ENCODE data around the gene PHF20.

PHF20 gene

DNA sequence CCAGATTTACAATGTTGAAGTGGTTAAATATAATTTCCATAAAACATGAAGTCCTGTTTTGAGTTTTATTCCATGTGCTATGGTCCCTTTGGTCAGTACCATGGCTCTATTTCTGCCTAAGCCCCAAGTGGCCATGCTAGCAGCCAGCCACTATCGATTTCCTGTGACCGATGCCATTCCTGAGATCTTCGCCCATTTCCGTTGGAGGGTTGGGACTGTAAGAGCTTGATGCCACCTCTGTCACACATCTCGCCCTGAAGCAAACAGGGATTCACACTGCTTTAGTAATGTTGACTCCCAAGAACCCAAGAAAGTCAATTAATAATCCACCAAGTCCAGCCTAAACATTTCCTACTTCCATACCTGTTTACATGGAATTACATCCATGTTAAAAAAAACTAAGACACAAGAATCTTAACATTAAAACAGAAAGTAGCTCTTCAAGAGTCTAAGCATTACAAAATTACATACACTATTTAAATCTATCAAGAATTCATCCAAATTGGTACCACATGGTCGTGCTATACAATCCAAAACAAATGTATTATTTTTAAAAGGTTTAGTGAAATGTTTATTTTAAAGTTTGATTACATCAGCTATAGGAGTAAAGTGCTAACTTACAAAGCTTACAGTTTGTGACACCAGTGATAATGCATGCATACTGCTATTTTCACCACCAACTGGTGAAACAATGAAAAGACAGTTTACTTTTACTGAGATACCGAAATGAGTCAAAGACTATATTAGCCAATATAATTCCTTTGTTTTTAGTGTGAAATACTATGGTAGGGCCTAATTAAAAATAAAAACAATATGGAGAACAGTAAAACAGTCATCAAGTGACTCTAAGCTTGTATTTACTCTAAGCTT, 32.3 kb upstream of the PHF20 start:
- no peaks in the 10 kb centered on the region for H3K4me1 ChIP-seq (ENCODE audit: control insufficient read depth in 1 of 2, insufficient read depth in 2 of 2, low read length in 2 of 2)
- H2AFZ ChIP-seq (ENCODE audit: insufficient read depth, low read length, poor library complexity): no peak overlapping the region
- H3K36me3 ChIP-seq (ENCODE audit: control insufficient read depth in 1 of 2, insufficient read depth in 2 of 2, low read length in 2 of 2): peaks cover 19 to 34% of the 10 kb centered on the region in 2 experiments
- no peak overlapping the region for H4K8ac ChIP-seq (ENCODE audit: low read depth, low read length)
- no peak overlapping the region for H3K27ac ChIP-seq (ENCODE audit: low read depth, low read length)
- WGBS (ENCODE audit: extremely low coverage, insufficient coverage, insufficient read length): no CpG with 5 or more reads among the region's 7 CpGs
- no peak overlapping the region for H3K14ac ChIP-seq (ENCODE audit: low read length)
- peaks cover 26% of the 10 kb centered on the region for H3K79me2 ChIP-seq (ENCODE audit: control insufficient read depth, insufficient read depth, low read length, poor library complexity)
- no peaks in the 10 kb centered on the region for H3K9me3 ChIP-seq (ENCODE audit: insufficient read depth, low read depth, low read length)
- no peak overlapping the region for H3K4me2 ChIP-seq (ENCODE audit: low read length)
- H4K91ac ChIP-seq (ENCODE audit: low read depth, low read length): no peak overlapping the region
- H4K12ac ChIP-seq (ENCODE audit: low read depth, low read length): no peak overlapping the region
- H3K27me3 ChIP-seq (ENCODE audit: insufficient read depth, low read length): no peaks in the 10 kb centered on the region
- no peak overlapping the region for H3K23ac ChIP-seq (ENCODE audit: low read length)
- no peak overlapping the region for H3K4me3 ChIP-seq (ENCODE audit: low read depth, low read length)
- no peak overlapping the region for H2BK5ac ChIP-seq (ENCODE audit: low read depth, low read length, poor library complexity)
- peak in 1 of 2 donors; percentile 67 for DNase-seq
- H3K4ac ChIP-seq (ENCODE audit: low read depth, low read length): peak overlapping the region; percentile 66
- H2BK120ac ChIP-seq (ENCODE audit: insufficient read depth, low read length, poor library complexity): no peak overlapping the region
- no peak overlapping the region for H3K18ac ChIP-seq (ENCODE audit: low read length)
- H3K79me1 ChIP-seq (ENCODE audit: low read length): peaks cover 13% of the 10 kb centered on the region
- no peak overlapping the region for H2AK5ac ChIP-seq (ENCODE audit: low read length)
- H2BK12ac ChIP-seq (ENCODE audit: low read length): no peak overlapping the region
- no peak overlapping the region for H3K9ac ChIP-seq (ENCODE audit: low read length)

DNA sequence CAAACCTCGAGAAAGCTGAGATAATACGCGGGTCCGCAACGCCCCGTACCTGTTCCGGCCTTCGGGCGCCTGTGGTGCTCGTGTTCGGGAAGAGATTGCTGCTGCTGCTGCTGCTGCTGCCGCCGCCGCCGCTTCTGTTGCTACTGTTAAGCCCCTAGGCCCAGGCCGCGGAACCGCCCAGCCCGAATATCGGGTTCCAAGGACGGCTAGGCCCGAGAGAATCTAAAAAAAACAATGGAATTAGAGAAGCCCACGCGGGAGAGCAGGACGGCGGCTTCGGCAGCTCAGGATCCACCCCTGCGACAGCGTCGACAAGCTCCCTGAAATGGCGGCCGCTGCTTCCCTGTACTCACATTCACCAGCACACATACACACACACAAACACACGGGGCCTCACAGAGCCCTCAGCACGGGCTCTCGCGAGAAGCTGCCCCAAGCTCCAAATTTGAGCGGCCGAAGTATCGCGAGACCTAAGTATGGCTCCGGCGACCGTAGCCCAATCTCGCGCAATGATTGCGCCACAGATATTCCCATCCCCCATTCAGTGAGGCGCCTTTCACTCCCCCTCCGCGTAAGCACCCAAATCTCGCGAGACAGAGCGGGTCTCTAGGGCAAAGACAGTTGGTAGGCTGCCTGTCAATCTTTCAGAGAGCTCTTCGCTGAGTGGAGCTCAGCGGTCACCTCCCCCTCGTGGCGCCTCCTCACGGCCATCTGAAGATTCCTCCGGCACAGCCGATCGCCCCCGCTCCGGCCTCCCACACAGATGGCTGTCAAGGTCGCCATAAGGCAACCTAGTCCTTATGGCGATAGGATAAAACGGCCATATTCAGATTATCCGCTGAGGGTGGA, 29.7 kb upstream of the PHF20 start, which contains the start of gene RBM39:
TSS of gene RBM39 (minus strand) at position 369 of the 849 bp plus-strand sequence. CDS start 1,386 bp downstream, outside the sequence.
- Histone ChIP-seq H3K9ac (ENCODE audit: low read length) (peak within 1 kb of the TSS; percentile 100), H2BK12ac (ENCODE audit: low read length) (no peak within 1 kb of the TSS), H3K4me2 (ENCODE audit: low read length) (peak within 1 kb of the TSS; percentile 68), H3K18ac (ENCODE audit: low read length) (peak within 1 kb of the TSS; percentile 98), H2BK120ac (ENCODE audit: insufficient read depth, low read length, poor library complexity) (peak within 1 kb of the TSS; percentile 95), H3K27me3 (ENCODE audit: insufficient read depth, low read length) (no peaks in the 10 kb centered on the region), H3K14ac (ENCODE audit: low read length) (peak within 1 kb of the TSS; percentile 100), H3K79me1 (ENCODE audit: low read length) (peaks cover 13% of the 10 kb centered on the region), H3K79me2 (ENCODE audit: control insufficient read depth, insufficient read depth, low read length, poor library complexity) (peaks cover 22% of the 10 kb centered on the region), H2AFZ (ENCODE audit: insufficient read depth, low read length, poor library complexity) (peak within 1 kb of the TSS; percentile 67), H4K8ac (ENCODE audit: low read depth, low read length) (peak within 1 kb of the TSS; percentile 99), H3K23ac (ENCODE audit: low read length) (no peak within 1 kb of the TSS), H3K27ac (ENCODE audit: low read depth, low read length) (peak within 1 kb of the TSS; percentile 95), H2BK5ac (ENCODE audit: low read depth, low read length, poor library complexity) (peak within 1 kb of the TSS; percentile 99), H2AK5ac (ENCODE audit: low read length) (peak within 1 kb of the TSS; percentile 99), H4K91ac (ENCODE audit: low read depth, low read length) (peak within 1 kb of the TSS; percentile 100), H3K4ac (ENCODE audit: low read depth, low read length) (peak within 1 kb of the TSS; percentile 100), H3K36me3 (ENCODE audit: control insufficient read depth in 1 of 2, insufficient read depth in 2 of 2, low read length in 2 of 2) (peaks cover 13 to 19% of the 10 kb centered on the region in 2 experiments), H3K9me3 (ENCODE audit: insufficient read depth, low read depth, low read length) (no peaks in the 10 kb centered on the region), H3K4me1 (ENCODE audit: control insufficient read depth in 1 of 2, insufficient read depth in 2 of 2, low read length in 2 of 2) (no peaks in the 10 kb centered on the region), H3K4me3 (ENCODE audit: low read depth, low read length) (peak within 1 kb of the TSS; percentile 95), H4K12ac (ENCODE audit: low read depth, low read length) (peak within 1 kb of the TSS; percentile 99)
- DNase-seq: peak; percentile 100
- WGBS (ENCODE audit: extremely low coverage, insufficient coverage, insufficient read length): no CpG with 5 or more reads among the region's 66 CpGs

DNA sequence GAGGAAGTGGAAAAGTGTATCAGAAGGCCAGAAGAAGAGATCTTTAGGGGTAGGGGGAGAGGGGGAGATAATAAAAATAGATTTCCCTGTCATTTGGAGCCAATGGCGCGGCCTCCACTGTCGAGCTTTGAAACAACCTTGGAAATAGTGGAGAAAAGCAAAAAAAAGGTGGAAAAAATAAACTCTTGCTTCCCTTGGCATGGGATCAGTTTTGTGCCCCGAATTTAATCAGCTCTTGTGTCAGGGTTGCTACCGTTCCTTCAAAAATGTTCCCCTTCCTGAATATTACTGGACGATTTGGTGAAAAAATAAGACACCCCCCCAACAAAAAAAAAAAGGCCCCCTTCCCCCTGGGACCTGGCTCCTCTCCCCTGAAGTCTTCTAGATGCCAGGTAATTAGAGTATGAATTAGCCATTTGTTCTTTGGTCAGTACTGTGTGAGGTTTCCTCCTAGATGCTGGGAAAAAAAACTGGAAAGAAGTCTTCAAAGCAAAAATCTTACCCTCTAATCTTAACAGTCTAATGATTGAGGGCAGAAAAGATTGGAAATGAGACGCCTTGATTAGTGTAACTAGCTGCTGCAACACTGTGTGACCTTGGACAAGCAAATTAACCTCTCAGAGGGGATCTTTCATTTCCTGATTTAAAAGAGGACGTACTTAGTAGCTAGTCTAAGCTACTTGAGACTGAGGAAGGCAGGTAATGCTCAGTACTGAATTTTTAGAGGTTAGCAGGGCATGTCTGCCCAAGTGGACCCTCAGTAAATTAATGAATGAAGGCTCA, 28.9 kb upstream of the PHF20 start:
- Histone ChIP-seq H3K18ac (ENCODE audit: low read length) (no peak overlapping the region), H2BK120ac (ENCODE audit: insufficient read depth, low read length, poor library complexity) (peak overlapping the region; percentile 3), H2BK12ac (ENCODE audit: low read length) (no peak overlapping the region), H3K14ac (ENCODE audit: low read length) (peak overlapping the region; percentile 32), H3K36me3 (ENCODE audit: control insufficient read depth in 1 of 2, insufficient read depth in 2 of 2, low read length in 2 of 2) (peaks cover 5 to 12% of the 10 kb centered on the region in 2 experiments), H3K23ac (ENCODE audit: low read length) (no peak overlapping the region), H4K91ac (ENCODE audit: low read depth, low read length) (peak overlapping the region; percentile 4), H3K27me3 (ENCODE audit: insufficient read depth, low read length) (no peaks in the 10 kb centered on the region), H3K9me3 (ENCODE audit: insufficient read depth, low read depth, low read length) (no peaks in the 10 kb centered on the region), H2AK5ac (ENCODE audit: low read length) (no peak overlapping the region), H3K9ac (ENCODE audit: low read length) (peak overlapping the region; percentile 91), H3K4me1 (ENCODE audit: control insufficient read depth in 1 of 2, insufficient read depth in 2 of 2, low read length in 2 of 2) (no peaks in the 10 kb centered on the region), H2AFZ (ENCODE audit: insufficient read depth, low read length, poor library complexity) (no peak overlapping the region), H3K27ac (ENCODE audit: low read depth, low read length) (peak overlapping the region; percentile 72), H3K4me3 (ENCODE audit: low read depth, low read length) (peak overlapping the region; percentile 68), H4K12ac (ENCODE audit: low read depth, low read length) (peak overlapping the region; percentile 46), H3K79me1 (ENCODE audit: low read length) (peaks cover 13% of the 10 kb centered on the region), H3K4ac (ENCODE audit: low read depth, low read length) (peak overlapping the region; percentile 28), H2BK5ac (ENCODE audit: low read depth, low read length, poor library complexity) (peak overlapping the region; percentile 22), H4K8ac (ENCODE audit: low read depth, low read length) (peak overlapping the region; percentile 33), H3K79me2 (ENCODE audit: control insufficient read depth, insufficient read depth, low read length, poor library complexity) (peaks cover 18% of the 10 kb centered on the region), H3K4me2 (ENCODE audit: low read length) (peak overlapping the region; percentile 68)
- no peak for DNase-seq
- WGBS (ENCODE audit: extremely low coverage, insufficient coverage, insufficient read length): no CpG with 5 or more reads among the region's 8 CpGs
